Keratinocyte (primary cell): ENCODE results near the gene RPRD1B.

Experiments used
- CTCF ChIP-seq, 3 experiments: IDR thresholded peaks in 1 of 3; conservative IDR thresholded peaks in 1 of 3; optimal IDR thresholded peaks in 1 of 3; 2 replicates in 2 of 3; 3 replicates in 1 of 3; pipeline versions ENCODE3 to v1.5.1; 2011; ENCODE audit warnings: low read length in 3 of 3, mild to moderate bottlenecking in 3 of 3, moderate library complexity in 2 of 3, control low read depth in 1 of 3, inconsistent platforms in 1 of 3; ENCODE audit not compliant: insufficient read depth in 2 of 3; ENCODE audit errors: extremely low read depth in 1 of 3
- EZH2 ChIP-seq: IDR thresholded peaks from one replicate; pipeline ENCODE4 v1.6.1; 2012; ENCODE audit warnings: inconsistent platforms, mild to moderate bottlenecking, low read length, moderate library complexity

GRCh38 chr20:38112930-38113294 is 79.4 kb downstream of the RPRD1B start:
- no peak for TF ChIP-seq CTCF (optimal IDR thresholded peaks at IDR 0.05 in 1 of 3, IDR thresholded peaks at IDR 0.05 in 1 of 3, conservative IDR thresholded peaks at IDR 0.05 in 1 of 3; ENCODE audit: extremely low read depth in 1 of 3, insufficient read depth in 2 of 3, low read length in 3 of 3)
- TF ChIP-seq EZH2: no peak
